D721Med (cell line): ENCODE results near the gene ST3GAL2.

Experiments
- DNase-seq: peaks from one replicate; pipeline ENCODE4 v3.0.0; 2011; ENCODE audit warnings: low spot score; ENCODE audit not compliant: insufficient read length
- FAIRE-seq: peaks from 2 replicates; lab custom pipeline; 2011; peaks lifted over from hg19 to GRCh38; lab: Jason Lieb, UNC
- TF ChIP-seq, protein P1 (sequence below): IDR thresholded peaks from 2 replicates; pipeline ENCODE4 v1.5.1; 2012; ENCODE audit warnings: mild to moderate bottlenecking, control low read depth; ENCODE audit not compliant: insufficient read depth; ENCODE audit errors: missing control alignments

The ST3GAL2 gene

DNA sequence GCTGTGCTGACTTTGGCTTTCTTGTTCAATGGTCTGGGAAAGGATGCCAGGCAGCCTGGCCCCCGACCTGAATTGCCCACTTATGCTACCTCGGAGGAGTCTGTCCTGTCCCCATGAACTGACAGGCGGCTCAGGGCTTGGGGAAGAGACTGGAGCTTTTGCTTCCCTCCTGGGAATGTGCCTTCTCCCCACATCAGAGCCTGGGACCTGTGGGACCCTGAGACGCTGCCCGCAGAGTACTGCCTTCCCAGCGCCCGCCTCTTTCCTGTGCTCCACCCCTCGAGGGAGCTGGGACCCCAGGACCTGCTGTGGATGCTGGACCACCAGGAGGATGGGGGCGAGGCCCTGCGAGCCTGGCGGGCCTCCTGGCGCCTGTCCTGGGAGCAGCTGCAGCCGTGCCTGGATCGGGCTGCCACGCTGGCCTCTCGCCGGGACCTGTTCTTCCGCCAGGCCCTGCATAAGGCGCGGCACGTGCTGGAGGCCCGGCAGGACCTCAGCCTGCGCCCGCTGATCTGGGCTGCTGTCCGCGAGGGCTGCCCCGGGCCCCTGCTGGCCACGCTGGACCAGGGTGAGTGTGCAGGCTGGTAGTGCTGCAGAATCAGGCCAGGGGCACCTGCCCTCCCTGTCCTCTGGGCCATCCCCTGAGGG lies 34.0 kb upstream of the ST3GAL2 start:
- TF ChIP-seq, protein P1, sequence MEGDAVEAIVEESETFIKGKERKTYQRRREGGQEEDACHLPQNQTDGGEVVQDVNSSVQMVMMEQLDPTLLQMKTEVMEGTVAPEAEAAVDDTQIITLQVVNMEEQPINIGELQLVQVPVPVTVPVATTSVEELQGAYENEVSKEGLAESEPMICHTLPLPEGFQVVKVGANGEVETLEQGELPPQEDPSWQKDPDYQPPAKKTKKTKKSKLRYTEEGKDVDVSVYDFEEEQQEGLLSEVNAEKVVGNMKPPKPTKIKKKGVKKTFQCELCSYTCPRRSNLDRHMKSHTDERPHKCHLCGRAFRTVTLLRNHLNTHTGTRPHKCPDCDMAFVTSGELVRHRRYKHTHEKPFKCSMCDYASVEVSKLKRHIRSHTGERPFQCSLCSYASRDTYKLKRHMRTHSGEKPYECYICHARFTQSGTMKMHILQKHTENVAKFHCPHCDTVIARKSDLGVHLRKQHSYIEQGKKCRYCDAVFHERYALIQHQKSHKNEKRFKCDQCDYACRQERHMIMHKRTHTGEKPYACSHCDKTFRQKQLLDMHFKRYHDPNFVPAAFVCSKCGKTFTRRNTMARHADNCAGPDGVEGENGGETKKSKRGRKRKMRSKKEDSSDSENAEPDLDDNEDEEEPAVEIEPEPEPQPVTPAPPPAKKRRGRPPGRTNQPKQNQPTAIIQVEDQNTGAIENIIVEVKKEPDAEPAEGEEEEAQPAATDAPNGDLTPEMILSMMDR = no peak
- DNase-seq (no peak), FAIRE-seq (no peak)

DNA sequence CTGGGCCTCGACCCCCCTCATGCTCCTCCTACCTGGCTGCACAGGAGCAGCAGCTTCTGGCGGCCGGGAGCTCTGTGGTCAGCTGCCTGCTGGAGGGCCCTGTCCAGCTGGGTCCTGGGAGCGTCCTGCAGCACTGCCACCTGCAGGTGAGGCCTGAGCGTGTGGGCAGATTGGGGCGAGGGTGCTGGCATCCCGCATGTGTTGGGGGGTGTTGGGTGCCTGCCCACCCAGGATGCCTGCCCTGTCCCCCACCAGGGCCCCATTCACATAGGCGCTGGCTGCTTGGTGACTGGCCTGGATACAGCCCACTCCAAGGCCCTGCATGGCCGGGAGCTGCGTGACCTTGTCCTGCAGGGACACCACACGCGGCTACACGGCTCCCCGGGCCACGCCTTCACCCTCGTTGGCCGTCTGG lies 32.0 kb upstream of the ST3GAL2 start:
- FAIRE-seq (no peak), DNase-seq (no peak)
- TF ChIP-seq, protein P1 = peak; percentile 7

DNA sequence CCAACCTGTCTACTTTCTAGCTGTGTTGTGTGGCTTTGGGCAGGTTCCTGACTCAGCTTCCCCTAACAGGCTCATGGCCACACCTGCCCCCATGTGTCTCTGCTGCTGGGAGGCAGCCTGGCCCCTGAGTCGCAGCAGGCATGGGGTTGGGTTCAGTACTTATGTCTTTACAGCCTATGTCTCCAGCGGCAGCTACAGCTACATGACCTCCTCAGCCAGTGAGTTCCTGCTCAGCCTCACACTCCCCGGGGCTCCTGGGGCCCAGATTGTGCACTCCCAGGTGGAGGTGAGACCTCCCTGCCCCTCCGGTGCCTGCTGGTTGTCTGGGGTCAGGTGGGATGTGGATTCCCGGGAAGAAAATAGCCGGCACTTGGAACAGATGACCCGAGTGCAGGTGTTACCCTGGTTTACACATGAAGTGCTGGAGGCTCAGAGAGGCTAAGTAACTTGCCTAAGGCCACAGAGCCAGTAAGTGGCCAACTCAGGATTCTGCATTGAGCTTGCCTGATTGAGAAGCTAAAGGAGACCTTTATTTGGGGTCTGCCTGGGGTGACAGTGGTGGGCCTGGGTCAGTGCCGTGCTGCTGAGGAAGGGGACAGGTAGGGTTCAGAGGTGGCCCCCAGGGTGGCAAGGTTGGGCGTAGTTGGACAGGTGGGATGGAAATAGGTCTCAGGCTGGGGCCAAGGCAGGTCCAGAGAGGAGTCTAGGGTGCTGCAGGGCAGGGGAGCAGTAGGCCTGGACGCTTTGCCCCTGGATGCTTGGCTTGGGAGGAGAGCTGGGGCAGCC lies 31.4 kb upstream of the ST3GAL2 start:
- TF ChIP-seq, protein P1 = no peak
- FAIRE-seq (no peak), DNase-seq (no peak)

DNA sequence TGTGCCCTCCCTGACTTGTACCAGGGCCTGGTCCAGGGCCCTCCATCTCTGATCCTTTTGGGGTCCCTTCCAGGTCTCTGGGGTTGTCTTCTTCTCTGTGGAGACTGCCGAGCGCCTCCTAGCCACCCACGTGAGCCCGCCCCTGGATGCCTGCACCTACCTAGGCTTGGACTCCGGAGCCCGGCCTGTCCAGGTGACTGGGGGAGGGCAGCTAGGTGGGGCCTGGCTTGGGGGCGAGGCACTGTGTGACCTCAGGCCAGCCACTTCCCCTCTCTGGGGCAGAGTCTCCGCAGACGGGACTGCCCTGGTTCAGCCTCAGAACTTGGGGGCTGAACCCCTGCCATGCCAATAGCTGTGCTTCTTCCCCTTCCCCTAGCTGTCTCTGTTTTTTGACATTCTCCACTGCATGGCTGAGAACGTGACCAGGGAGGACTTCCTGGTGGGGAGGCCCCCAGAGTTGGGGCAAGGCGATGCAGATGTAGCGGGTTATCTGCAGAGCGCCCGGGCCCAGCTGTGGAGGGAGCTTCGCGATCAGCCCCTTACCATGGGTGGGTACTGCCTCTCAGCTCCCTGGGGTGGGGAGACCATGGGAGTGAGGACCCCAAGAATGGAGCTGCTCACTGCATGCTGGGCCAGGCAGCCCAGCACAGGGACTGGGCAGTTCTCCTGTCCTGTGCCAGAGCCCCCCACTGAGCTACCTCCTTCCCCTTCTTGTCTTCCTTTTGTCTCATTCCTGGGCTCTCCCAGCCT lies 30.1 kb upstream of the ST3GAL2 start:
- TF ChIP-seq, protein P1 = no peak
- no peak for DNase-seq
- FAIRE-seq = no peak

DNA sequence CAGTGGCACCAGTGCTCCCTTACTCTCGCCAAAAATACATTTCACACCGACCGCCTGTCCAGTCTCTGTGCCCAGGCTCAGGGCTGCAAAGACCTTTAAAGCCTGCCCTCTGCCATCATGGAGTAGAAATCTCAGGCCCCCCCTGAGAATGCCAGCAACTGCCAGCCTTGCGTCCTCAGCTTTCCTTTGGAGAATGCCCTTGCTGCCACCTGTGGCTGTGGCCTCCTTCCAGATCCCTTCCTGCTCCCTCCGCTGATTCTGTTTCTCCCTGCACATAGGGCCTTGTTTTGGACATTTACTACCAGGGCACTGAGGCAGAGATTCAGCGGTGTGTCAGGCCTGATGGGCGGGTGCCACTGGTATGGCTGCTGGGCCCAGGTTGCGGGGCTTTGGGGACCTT lies 28.7 kb upstream of the ST3GAL2 start:
- FAIRE-seq = no peak
- TF ChIP-seq, protein P1 = no peak
- no peak for DNase-seq

DNA sequence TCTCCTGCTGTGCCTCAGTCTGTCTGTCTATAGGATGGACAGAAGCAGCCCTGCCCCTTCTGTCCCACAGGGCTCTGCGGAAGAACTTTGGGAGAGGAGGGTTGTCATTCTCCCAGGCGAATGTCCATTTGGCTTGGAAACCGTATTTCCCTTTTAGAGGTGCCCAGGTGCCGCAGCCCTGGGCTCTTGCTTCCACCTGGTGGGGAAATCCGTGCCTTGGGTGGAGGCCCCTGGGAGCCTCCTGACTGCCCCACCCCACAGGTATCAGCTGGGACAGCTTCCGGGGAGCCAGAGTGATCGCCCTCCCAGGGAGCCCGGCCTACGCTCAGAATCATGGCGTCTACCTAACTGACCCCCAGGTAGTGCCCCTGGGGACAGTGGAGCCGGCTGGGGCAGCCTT lies 28.2 kb upstream of the ST3GAL2 start:
- no peak for DNase-seq
- TF ChIP-seq, protein P1 = no peak
- no peak for FAIRE-seq
